Umbilical cord (tissue), 2 donors: ENCODE results near the gene ITK. TPM values are rescaled to one million over a fixed set of nuclear protein-coding genes. Genes with fewer than 3 reads are reported as not detected.
A peak's percentile ranks its signal among the peaks of the same experiment; 100 is the strongest.

Source experiments
- DNase-seq: peaks from one replicate; pipeline ENCODE4 v3.0.0-alpha.2; 2015; ENCODE audit warnings: low spot score
- total RNA-seq: library from RNA; depleted of rRNA; stranded (reverse); fragments of >200 nt; gene quantifications from one replicate; pipeline ENCODE4 v1.2.3, GENCODE V29; 2014; ENCODE audit warnings: low replicate concordance; ENCODE audit not compliant: insufficient read depth

The ITK gene
- total RNA-seq = 14.7 TPM

DNA sequence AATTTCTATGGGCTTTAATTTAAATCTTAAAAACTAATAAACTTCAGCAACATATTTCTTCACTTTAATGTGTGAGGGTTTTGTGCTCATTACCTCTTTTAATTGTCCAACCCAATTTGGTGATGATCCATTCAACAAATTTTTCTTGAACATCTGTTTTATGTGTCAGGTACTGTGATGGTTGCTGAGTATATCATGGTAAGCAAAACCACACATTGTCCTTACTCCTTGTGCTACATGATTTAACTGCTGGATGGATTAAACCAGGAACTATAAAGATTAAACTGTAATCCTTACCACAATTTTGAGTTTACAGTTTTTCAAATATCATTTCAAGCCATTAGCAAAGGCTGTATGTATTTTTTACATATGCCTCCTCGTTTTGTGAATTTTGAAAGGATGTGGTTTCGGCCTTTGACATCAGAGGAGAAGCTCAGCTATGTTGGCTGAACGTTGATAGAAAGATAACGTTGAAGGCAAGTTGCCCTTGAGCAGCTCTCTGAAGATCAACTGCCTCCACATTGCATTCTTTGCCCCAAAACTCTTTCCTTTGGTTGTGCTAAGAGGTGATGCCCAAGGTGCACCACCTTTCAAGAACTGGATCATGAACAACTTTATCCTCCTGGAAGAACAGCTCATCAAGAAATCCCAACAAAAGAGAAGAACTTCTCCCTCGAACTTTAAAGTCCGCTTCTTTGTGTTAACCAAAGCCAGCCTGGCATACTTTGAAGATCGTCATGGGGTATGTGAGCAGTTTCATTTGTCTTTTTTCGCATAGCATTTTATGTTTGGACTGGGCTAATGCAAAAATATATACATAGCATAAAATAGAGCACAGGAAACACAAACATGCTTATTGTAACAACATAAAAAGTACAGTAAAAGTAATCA, at the start of gene ITK:
Gene ITK (plus strand): TSS at position 467 of the 891 bp plus-strand sequence. CDS start 138 bp downstream, at position 605.
- DNase-seq = no peak

DNA sequence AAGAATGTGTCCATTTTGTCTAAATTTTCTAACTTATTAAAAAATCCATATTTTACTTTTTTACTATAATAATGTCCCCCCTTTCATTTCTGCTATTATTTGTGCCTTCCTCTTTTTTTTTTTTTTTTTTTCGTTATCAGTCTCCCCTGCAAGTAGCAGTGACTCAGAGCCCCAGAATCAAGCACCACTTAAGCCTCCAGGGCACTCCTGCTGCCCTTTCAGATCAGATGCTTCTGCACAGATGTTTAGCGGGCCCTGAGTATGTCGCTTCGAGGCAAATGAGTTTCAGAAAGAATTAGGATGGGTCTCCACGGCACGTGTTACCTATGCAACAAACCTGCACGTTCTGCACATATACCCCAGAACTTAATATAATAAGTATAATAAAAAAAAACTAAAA, 49.7 kb upstream of the ITK start:
- DNase-seq = peak; percentile 56

DNA sequence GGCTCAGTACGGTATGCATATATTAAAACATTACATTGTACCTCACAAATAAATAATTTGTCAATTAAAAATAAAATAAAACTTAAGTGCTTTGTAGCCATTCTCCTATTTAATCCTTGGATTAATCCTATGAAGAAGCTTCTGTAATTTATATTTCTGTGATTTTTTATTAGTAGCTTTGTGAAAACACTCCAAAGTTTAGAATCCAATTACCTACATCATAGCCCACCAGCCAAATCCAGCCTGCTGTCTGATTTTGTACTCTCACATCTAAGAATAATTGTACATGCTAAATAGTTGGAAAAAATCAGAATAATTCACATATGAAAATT, 48.4 kb upstream of the ITK start:
- no peak for DNase-seq

DNA sequence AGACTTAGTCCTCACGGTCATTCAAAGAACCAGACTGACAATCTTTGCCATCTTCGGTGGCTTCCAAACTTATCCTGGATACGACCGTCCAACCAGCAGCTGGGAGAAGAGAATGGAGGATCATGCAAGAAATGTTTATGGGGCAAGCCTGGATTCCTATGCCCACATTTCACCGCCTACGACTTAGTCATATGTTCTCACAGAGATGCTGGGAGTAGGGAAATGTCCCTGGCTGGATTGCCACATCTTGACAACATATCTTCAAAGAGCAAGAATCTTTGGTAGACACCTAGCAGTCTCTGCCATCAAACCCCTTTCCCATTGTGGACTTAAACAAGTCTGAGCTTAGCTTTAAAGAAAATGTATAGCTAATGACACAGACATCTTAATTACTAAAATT, 42.9 kb upstream of the ITK start:
- no peak for DNase-seq

DNA sequence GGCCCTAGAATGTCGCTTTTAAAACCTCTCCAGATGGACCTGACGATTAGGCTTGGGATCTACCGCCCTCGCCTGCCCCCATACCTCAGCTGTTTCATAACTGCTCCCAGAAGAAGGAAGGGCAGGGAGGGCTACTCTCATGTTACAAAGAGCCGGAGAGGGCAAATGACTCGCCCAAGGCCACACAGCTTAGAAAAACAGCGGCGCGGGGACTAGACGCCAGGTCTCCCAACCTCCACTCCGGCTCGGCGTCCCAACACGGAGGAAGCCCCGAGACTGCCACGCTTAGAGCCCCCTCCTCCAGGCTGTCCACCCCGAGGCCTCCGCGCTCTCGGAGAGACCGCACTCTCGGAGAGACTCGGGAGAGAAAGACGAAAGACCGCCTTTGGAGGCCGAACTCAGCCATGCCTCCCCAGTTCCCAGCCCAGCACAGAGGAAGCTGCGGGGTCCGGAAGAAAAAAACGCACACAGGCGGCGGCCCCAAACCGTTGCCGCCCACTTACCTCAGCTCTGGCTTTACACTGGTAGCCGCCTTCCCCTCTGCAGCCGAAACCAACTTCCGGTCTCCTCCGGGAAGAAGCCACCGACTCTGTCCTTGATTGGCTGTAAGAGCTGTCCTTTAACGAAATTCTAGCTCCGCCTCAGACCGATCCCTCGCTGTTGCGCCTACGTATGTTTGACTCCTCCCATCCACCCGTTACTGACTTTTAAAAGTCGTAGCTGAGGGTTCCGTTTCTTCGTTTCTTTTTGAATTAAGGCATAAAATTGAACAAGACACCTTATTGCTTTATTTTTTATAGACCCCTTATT, 38.1 kb upstream of the ITK start, which contains the start of gene MED7:
Gene MED7 (minus strand): TSS at position 549 of the 810 bp plus-strand sequence. CDS start 3,434 bp downstream, outside the sequence.
- DNase-seq = peak; percentile 100

DNA sequence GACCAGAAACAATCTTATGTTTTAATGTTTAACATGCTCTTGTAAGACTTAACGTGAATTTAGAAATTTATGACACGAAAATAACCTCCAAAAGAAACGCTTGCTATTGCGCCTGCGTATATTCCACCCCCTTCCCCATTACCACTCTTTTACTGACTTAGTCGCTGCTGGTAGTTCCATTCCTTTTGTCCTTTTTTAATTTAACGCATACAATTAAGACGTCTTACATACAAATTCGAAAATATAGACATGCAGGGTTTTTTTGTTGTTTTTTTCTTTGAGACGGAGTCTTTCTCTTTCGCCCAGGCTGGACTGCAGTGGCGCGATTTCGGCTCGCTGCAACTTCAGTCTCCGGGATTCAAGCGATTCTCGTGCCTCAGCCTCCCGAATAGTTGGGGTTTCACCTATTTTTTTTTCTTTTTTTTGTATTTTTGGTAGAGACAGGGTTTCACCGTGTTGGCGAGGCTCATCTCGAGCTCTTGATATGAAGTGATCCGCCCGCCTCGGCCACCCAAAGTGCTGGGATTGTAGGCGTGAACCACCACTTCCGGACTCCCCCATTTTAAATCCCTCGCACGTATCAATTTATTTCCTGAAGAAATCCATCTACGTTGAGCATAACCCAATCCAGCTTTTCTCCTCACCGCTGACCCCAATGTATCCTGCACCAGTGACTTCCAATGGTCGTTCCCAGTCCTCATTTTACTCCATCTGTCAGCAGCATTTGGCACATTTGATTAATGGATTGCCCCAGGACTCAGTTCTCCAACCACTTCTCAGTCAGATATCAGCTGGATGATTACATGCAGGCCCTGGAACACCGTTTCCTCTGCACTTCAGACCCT, 37.3 kb upstream of the ITK start:
- no peak for DNase-seq

DNA sequence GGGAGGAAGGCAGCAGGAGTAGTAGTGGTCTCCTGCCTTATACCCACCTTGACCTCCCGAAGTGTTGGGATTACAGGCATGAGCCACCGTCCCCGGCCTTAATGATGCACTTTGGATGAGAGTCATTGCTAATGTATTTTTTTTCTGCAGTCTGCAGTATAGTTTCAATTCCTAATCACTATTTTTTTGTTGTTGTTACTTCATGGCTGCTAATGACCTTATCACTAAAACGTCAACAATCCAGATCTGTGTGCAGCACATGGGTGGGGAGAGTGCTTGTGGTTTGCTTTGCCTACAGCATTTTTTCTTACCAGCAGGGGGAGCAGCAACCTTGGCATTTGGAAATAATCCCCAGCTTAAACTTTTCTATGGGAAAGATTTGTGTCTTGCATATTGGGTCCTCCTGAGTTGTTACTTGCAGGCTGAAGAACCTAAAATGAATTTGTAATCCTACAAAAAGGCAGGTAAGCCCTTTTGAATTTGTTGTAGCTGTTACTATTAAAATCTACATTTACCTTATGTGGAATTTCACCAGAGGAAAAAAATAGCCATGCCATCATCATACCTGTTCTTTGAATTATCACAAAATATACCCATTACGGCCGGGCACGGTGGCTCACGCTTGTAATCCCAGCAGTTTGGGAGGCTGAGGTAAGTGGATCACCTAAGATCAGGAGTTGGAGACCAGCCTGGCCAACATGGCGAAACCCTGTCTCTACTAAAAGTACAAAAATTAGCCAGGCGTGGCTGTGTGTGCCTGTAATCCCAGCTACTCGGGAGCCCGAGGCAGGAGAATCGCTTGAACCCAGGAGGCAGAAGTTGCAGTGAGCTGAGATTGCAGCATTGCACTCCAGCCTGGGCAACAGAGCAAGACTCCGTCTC, 31.7 kb upstream of the ITK start:
- peak; percentile 86 for DNase-seq

DNA sequence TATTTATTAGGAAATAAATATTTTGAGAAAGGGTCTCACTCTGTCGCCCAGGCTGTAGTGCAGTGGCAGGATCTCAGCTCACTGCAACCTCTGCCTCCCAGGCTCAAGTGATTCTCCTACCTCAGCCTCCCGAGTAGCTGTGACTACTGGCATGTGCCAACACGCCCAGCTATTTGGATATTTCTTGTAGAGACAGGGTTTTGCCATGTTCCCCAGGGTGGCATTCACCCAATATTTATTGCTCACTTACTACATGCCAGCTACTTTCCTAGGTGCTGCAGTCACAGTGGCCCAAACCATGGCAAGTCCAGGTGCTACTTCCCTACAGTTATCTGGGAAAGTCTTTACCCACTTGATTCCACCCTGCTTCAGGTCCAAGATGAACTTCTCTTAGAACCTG, 29.6 kb upstream of the ITK start:
- no peak for DNase-seq

DNA sequence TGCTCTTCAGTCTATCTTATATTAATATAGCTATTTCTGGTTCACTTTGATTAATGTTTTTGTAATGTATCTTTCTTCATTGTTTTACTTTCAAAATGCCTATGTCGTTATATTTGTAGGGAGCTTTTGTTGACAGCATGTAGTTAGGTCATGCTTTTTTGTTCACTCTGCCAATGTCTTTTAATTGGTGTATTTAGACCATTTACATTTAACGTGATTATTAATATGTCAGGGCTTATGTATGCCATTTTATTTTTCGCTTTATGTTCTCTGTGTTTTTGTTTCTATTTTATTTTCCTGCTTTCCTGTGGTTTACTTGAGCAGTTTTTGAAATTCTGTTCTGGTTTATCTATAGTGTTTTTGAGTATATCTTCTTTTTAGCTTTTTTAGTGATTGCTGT, 25.3 kb upstream of the ITK start:
- no peak for DNase-seq

DNA sequence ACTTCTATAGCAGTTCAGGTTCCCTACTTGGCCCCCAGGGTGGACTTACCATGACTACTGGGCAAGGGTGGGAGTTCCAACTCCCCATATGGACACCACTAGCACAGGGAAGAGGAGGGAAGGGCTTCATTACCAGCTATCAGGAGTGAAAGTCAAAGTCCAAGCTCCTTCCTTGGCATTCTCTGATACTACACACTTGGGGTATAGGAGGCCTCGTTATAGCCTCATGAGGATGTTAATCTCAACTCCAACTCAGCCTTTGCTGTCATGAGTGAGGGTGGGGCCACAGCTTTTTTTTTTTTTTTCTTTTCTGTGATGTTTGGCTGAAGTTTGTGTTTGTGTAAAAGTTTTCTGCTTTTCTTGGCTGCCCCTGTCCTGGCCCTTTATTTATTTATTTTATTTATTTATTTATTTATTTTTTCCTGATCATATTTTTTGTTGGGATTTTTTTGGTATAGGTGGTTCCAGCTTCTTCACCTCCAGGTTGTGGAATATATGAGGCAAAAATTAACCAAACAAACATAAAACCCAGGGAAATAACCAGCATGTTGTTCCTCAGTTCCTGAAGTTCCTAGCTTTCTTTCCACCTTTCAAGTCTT, 23.2 kb upstream of the ITK start:
- no peak for DNase-seq

DNA sequence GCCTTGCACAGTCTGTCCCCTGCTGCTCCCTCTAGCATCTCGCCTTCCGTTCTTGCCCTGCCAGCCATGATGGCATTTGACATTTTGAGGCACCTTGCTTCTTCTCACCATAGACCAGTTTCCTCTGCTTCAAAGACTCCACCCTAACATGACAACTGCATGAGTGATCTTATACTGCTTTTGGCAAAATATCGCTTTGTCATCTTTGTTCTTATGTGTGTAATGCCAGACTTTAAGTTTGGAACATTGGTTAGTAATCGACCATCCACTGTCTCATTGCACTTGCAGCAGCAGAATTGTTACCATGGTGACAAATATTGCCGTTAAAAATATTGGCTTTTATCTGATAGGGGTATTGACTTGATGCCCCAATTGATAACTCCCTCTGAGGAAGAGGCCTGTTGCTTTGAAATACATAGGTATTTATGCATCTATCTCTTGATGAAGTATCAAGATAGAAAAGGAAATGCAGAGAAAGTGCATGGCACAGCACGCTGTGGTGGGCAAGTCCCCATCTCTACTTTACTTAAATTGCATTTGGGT, 21.4 kb upstream of the ITK start:
- no peak for DNase-seq

DNA sequence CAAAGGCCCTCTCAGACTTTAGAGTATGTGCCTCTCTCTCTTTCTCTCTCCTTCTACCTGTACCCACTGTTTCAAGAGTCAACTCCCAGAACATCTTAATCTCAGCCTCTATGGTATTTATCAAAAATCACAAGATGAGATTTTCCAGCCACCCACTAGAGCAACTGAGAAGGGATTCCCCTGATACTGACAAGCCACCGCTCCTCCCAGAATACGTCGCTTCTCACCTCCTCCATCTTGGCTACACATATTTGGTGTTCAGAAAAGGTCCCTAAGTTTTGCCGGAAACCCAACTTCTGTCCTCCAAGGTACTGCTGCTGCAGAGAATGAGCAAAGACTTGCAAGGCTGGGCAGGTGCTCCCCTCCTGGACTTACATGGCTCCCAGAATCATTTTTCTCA, 20.6 kb upstream of the ITK start:
- DNase-seq = no peak

DNA sequence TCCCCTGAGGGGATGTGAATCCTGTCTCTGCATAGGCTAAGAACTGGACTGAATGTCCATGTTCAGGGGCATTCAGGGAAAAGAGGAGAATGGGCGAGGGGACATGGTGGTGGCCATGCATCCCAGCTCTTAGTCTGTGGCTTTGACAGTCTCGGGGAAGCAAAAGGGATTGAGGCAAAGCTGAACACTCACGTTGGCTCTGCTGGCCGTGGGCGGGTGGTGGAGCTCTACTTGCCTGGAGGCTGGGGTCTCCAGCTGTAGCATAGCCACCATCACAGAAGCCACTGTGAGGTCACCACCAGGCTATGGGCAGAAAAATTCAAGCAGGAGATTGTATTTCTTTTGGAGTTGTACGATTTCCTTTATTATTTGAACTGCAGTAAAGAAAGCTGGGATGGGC, 18.6 kb upstream of the ITK start:
- no peak for DNase-seq

DNA sequence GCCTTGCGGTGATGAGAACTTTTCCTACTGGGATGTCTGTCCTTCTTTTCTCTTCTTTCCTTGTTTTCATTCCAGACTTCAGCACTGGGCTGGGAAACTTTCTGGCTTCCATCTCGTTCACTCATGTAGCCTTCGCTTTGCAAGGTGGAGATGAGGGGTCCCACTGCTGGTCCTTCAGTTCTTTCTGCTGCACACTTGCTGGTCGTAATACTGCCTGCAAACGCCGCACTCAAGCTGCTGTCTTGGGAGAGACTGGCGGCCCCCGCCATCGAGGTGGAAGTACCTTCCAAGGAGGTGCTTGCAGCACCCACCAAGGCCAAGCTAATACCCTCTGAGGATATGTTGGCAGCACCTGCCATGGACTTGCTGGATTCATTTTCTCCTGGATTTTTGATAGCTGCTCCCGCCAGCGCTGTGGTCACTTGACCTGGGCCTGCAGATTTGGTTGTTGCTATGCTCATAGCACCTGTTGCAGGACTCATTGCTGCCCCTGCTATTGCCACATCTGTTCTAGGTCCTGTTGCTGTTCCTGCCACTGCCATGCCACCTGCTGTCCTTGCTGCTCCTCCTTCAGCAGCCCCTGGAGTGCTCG, 17.6 kb upstream of the ITK start:
- no peak for DNase-seq

DNA sequence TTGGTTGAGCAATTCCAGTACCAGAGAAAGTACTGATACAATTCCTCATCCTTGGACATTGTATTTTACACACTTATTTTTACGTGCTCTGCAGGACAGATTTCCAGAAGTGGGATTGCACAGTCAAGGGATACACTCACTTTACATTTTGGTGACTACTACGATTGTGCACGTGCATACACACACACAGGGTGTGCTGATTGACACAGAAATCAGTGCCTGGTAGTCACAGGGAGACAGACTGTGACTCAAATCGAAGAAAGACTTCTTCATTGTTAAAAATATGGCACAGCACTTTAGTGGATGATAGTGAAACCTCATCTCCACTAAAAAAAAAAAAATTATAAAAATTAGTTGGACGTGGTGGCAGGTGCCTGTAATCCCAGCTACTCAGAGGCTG, 16.1 kb upstream of the ITK start:
- no peak for DNase-seq

DNA sequence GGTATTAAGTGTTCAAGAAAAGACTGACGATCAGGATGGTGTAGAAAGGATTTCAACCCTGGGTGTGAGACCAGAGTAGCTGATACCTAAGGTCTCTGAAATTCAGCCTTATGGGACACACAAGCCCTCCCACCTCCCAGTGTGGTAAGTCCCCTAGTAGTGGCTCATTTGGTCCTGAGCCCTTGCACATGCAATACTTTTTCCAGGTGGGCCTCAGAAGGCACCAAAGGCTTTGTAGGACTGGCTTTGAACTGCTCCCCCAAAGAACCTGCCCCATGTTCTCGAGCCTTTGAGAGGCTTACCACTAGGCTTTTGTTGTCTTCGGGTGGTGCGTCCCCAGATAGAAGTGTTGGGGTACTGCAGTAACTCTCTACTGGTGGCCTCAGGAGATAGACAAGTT, 15.4 kb upstream of the ITK start:
- DNase-seq = no peak

DNA sequence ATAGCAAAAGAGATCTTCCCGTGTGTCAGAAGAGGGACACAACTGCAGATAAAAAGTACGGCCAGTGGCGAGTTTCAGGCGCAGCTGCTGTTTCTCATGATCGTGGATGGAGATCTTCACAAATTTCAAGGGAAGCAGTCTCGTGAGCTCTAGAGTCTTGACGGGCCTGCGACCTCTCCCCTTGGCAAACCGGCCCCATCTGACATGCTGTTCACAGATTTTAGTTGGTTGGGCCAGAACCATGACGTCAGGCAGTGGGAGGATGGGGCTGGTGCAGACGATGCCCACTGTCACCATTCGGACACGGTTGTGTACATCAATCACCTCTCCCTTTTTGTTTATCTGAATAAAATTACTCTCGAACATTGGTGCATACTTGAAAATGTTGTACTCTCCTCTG, 15.0 kb upstream of the ITK start:
- no peak for DNase-seq

DNA sequence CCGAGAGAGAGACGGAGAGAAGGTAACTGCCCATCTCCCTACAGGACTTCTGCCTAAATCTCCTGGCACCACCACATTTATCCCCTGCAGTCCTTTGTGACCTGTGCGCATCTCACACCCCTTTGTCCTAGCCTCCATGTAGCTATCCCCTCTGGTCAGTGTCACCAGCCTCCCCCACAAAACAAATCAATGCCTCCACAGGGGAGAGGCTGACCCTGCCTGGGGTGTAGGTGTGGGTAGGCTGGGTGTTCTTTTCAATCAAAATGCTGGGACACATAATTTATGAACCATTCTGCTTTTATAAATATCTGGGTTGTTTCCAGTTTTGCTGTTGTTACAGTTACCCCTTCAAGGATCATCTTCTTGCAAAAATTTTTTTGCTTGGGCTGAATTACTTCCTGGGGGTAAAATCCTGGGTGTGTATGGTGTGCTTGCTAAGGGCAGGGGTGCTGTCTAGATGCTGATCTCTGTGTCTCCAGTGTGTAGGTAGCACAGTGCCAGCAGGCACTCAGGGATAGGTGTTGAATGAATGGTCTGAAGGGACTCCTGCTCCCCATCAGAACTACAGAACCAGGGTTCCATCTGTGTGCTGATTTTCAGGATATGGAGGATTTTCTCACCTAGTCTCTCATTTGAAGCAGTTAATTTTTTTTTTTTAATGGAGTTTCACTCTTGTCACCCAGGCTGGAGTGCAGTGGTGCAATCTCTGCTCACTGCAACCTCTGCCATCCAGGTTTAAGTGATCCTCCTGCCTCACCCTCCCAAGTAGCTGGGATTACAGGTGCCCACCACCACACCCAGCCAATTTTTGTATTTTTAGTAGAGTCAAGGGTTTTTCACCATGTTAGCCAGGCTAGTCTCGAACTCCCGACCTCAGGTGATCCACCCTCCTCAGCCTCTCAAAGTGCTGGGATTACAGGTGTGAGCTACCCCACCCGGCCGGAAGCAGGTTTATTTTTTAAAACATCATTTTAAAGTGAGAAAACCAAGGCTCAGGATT, 14.1 kb upstream of the ITK start, which contains the start of gene GARIN3:
Gene GARIN3 (minus strand): TSS at position 51 of the 1,000 bp plus-strand sequence. CDS start 96 bp downstream, outside the sequence.
- no peak for DNase-seq
